ENCODE data around the gene ALKBH1. TPM values are rescaled to one million over a fixed set of nuclear protein-coding genes. Genes with fewer than 3 reads are reported as not detected.

The ALKBH1 gene
- polyA plus RNA-seq, 1 experiment, result 14.0 TPM

- Histone ChIP-seq H3K4me3 (ENCODE audit: low read depth, low read length) (no peak overlapping the region), H3K27ac (ENCODE audit: low read depth, low read length) (no peak overlapping the region), H3K9me3 (ENCODE audit: control insufficient read depth, insufficient read depth, low read length) (peaks cover 5% of the 10 kb centered on the region), H3K27me3 (ENCODE audit: control insufficient read depth, insufficient read depth, low read length) (no peaks in the 10 kb centered on the region)
- ChIA-PET CTCF (interaction anchor here (2.9 kb wide), 1 partner anchor 9 kb away, joined by 13 read pairs; no protein-coding TSS in a partner anchor), POLR2A (no interaction called here)
- DNase-seq (ENCODE audit: low read depth, low spot score), result no peak
- TF ChIP-seq, protein P1, sequence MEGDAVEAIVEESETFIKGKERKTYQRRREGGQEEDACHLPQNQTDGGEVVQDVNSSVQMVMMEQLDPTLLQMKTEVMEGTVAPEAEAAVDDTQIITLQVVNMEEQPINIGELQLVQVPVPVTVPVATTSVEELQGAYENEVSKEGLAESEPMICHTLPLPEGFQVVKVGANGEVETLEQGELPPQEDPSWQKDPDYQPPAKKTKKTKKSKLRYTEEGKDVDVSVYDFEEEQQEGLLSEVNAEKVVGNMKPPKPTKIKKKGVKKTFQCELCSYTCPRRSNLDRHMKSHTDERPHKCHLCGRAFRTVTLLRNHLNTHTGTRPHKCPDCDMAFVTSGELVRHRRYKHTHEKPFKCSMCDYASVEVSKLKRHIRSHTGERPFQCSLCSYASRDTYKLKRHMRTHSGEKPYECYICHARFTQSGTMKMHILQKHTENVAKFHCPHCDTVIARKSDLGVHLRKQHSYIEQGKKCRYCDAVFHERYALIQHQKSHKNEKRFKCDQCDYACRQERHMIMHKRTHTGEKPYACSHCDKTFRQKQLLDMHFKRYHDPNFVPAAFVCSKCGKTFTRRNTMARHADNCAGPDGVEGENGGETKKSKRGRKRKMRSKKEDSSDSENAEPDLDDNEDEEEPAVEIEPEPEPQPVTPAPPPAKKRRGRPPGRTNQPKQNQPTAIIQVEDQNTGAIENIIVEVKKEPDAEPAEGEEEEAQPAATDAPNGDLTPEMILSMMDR (IDR thresholded peaks at IDR 0.05; ENCODE audit: low read depth, low read length), result no peak
Observed at GRCh38 chr14:77646907-77647306, 60.9 kb downstream of the ALKBH1 start.

DNA sequence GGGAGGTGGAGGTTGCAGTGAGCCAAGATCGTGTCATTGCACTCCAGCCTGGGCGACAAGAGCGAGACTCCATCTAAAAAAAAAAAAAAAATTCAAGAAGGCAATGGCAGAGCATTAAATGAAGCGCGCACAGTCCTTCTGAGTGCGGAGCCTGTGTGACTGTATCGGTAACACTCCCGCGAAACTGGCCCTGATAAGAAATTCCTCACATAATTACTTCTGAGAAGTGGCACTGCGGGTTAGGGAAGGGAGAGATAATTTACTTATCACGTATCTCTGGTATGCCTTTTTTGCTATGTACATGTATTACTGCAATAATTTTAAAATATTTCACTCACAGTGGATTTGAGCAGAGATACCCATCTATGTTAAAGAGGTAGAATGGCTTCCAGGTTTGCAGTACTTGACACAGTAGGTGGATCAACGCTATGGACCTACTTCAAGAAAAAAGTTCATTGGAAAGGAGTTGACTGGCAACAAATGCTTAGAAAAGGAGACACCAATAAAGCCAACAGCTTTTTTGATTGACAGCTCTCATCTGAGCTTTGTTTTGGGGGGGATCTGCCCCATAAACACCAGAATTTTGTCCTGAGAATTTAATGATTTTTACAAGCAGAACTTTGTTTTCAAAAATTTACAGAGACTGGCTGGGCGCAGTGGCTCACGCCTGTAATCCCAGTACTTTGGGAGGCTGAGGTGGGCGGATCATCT lies 62.1 kb downstream of the ALKBH1 start:
- no peak overlapping the region for H3K27ac ChIP-seq (ENCODE audit: low read depth, low read length)
- no peak overlapping the region for H3K4me3 ChIP-seq (ENCODE audit: low read depth, low read length)
- no peaks in the 10 kb centered on the region for H3K27me3 ChIP-seq (ENCODE audit: control insufficient read depth, insufficient read depth, low read length)
- POLR2A ChIA-PET, result no interaction called here
- TF ChIP-seq, protein P1 (IDR thresholded peaks at IDR 0.05; ENCODE audit: low read depth, low read length), result no peak
- CTCF ChIA-PET, result interaction anchor here (2.9 kb wide), 1 partner anchor 10 kb away, joined by 13 read pairs; no protein-coding TSS in a partner anchor
- no peak for DNase-seq (ENCODE audit: low read depth, low spot score)
- H3K9me3 ChIP-seq (ENCODE audit: control insufficient read depth, insufficient read depth, low read length), result peaks cover 5% of the 10 kb centered on the region

GRCh38 chr14:77642407-77642806 lies 65.4 kb downstream of the ALKBH1 start:
- DNase-seq (ENCODE audit: low read depth, low spot score), result no peak
- peaks cover 5% of the 10 kb centered on the region for H3K9me3 ChIP-seq (ENCODE audit: control insufficient read depth, insufficient read depth, low read length)
- TF ChIP-seq, protein P1 (IDR thresholded peaks at IDR 0.05; ENCODE audit: low read depth, low read length), result no peak
- ChIA-PET POLR2A (no interaction called here), CTCF (no interaction called here)
- no peaks in the 10 kb centered on the region for H3K27me3 ChIP-seq (ENCODE audit: control insufficient read depth, insufficient read depth, low read length)
- H3K4me3 ChIP-seq (ENCODE audit: low read depth, low read length), result peak overlapping the region; percentile 44; the same call in 1 of the 2 replicates
- H3K27ac ChIP-seq (ENCODE audit: low read depth, low read length), result peak overlapping the region; percentile 47

DNA sequence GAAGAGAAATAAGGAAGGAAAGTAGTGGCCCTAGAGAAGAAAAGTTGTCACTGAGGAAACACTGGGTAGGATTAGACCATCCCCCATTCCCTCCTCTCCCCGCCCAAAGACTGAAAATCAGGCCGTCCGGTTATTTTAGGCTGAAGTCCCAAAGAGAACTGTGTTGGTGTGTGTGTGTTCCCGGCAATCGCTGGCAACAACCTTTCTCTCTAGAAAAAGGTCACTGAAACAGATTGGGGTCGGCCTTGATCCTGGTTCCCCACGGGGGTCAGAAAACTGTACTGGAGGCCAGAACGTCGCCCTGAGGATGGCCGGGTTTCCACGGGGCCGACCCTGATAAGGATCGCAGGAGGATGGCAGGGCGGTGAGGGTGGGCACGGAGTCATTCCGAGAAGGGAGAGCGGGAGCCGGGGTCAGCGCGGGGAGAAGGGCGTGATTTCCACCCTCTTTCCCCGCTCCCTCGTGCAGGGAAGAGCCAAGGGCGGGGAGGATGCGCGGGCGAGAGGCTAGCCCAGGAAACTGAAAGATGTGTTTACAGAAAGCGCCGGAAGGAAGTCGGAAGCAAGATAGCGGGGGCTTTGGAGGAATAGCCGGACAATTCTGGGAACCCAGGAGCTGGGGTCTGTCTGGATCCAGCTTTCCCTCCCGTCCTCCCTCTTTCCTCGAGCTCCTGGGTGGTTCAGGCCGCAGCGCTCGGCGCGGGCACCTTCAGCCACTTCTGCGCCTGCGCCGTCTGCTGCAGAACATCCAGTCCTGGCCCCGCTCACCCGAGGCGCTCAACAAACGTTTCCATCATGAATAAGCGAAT lies 66.1 kb downstream of the ALKBH1 start:
- Histone ChIP-seq H3K4me3 (ENCODE audit: low read depth, low read length) (peak overlapping the region; percentile 44), H3K27me3 (ENCODE audit: control insufficient read depth, insufficient read depth, low read length) (no peaks in the 10 kb centered on the region), H3K9me3 (ENCODE audit: control insufficient read depth, insufficient read depth, low read length) (no peaks in the 10 kb centered on the region), H3K27ac (ENCODE audit: low read depth, low read length) (peak overlapping the region; percentile 52)
- ChIA-PET CTCF (interaction anchor here (0.9 kb wide), 1 partner anchor 10 kb away, joined by 5 read pairs; no protein-coding TSS in a partner anchor), POLR2A (interaction anchor here (1.0 kb wide), 1 partner anchor 18 kb away, joined by 3 read pairs; no protein-coding TSS in a partner anchor)
- DNase-seq (ENCODE audit: low read depth, low spot score), result no peak
- TF ChIP-seq, protein P1 (IDR thresholded peaks at IDR 0.05; ENCODE audit: low read depth, low read length), result no peak
